ENCODE results near the gene IVNS1ABP. TPM values are rescaled to one million over a fixed set of nuclear protein-coding genes. Genes with fewer than 3 reads are reported as not detected.

Gene IVNS1ABP
- total and polyA plus RNA-seq, 2 donors (not counting 3 experiments of a cell fraction or from before 2014, with no cell fraction given): 26.3 to 81.6 TPM

GRCh38 chr1:185267701-185268100, 49.3 kb downstream of the IVNS1ABP start:
- Histone ChIP-seq H3K4me3 (replicated peaks in 1 of 3; ENCODE audit: insufficient read depth in 1 of 3, low read depth in 1 of 3, low read length in 3 of 3) (no peak overlapping the region), H3K9me1 (replicated peaks; ENCODE audit: control insufficient read depth, extremely low read depth, insufficient read depth, low read length) (no peaks in the 10 kb centered on the region), H2AFZ (ENCODE audit: low read depth, low read length) (no peak overlapping the region), H4K20me1 (replicated peaks; ENCODE audit: control insufficient read depth, extremely low read depth, insufficient read depth, low read length) (no peaks in the 10 kb centered on the region), H3K79me2 (ENCODE audit: control insufficient read depth, insufficient read depth, low read length) (no peaks in the 10 kb centered on the region), H3K36me3 (ENCODE audit: control insufficient read depth in 2 of 2, extremely low read depth in 1 of 2, insufficient read depth in 2 of 2, low read length in 2 of 2) (no peaks in the 10 kb centered on the region), H3K9me3 (replicated peaks; ENCODE audit: control insufficient read depth, insufficient read depth, low read length) (no peaks in the 10 kb centered on the region), H3K4me1 (ENCODE audit: control insufficient read depth, extremely low read depth, insufficient read depth, low read length) (no peaks in the 10 kb centered on the region), H3K9ac (replicated peaks; ENCODE audit: extremely low read depth, insufficient read depth, low read length) (no peak overlapping the region), H3K27ac (ENCODE audit: insufficient read depth, low read depth, low read length) (no peak overlapping the region), H3K27me3 (ENCODE audit: control insufficient read depth in 2 of 2, insufficient read depth in 2 of 2, low read length in 2 of 2) (no peaks in the 10 kb centered on the region), H3K4me2 (ENCODE audit: insufficient read depth, low read length) (no peak overlapping the region)
- dilution Hi-C loops (cut with MboI; ENCODE audit: extremely low pct_ligation_motif_present, low sequenced_read_pairs) (no loop called here), intact Hi-C loops (cut with micrococcal nuclease) (no loop called here)
- DNase-seq (ENCODE audit: low read depth, low spot score) (no peak), FAIRE-seq (no peak)
- POLR2A ChIA-PET: no interaction called here
- CTCF ChIA-PET: interaction anchor here (1.0 kb wide), 1 partner anchor 9 kb away, joined by 3 read pairs; no protein-coding TSS in a partner anchor
- BruUV-seq (replicated peaks): no TSS peak
- no peak for TF ChIP-seq JUN (IDR thresholded peaks at IDR 0.05; ENCODE audit: borderline replicate concordance, insufficient read depth, insufficient read length, low read depth)
- TF ChIP-seq POLR2AphosphoS5 (IDR thresholded peaks at IDR 0.05; ENCODE audit: insufficient read depth, low read depth, low read length): no peak
- TF ChIP-seq EZH2 (IDR thresholded peaks at IDR 0.05; ENCODE audit: borderline replicate concordance, low read depth, low read length, severe bottlenecking): no peak
- no peak for TF ChIP-seq GATA2 (IDR thresholded peaks at IDR 0.05; ENCODE audit: insufficient read depth, insufficient read length, low read depth, low read length)
- no peak for TF ChIP-seq MYC (IDR thresholded peaks at IDR 0.05; ENCODE audit: low read depth, low read length)
- TF ChIP-seq, protein P1, sequence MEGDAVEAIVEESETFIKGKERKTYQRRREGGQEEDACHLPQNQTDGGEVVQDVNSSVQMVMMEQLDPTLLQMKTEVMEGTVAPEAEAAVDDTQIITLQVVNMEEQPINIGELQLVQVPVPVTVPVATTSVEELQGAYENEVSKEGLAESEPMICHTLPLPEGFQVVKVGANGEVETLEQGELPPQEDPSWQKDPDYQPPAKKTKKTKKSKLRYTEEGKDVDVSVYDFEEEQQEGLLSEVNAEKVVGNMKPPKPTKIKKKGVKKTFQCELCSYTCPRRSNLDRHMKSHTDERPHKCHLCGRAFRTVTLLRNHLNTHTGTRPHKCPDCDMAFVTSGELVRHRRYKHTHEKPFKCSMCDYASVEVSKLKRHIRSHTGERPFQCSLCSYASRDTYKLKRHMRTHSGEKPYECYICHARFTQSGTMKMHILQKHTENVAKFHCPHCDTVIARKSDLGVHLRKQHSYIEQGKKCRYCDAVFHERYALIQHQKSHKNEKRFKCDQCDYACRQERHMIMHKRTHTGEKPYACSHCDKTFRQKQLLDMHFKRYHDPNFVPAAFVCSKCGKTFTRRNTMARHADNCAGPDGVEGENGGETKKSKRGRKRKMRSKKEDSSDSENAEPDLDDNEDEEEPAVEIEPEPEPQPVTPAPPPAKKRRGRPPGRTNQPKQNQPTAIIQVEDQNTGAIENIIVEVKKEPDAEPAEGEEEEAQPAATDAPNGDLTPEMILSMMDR (IDR thresholded peaks at IDR 0.05; ENCODE audit: extremely low read depth in 1 of 2, insufficient read depth in 1 of 2, low read depth in 1 of 2, low read length in 2 of 2): no peak
- no peak for TF ChIP-seq MAX (IDR thresholded peaks at IDR 0.05; ENCODE audit: insufficient read depth, insufficient read length)
- no peak for TF ChIP-seq POLR2A (IDR thresholded peaks at IDR 0.05; ENCODE audit: low read depth, low read length)
- TF ChIP-seq FOS (IDR thresholded peaks at IDR 0.05; ENCODE audit: borderline replicate concordance, insufficient read depth, low read length): no peak

All from endothelial cell of umbilical vein (primary cell).